HCT116 (cell line): ENCODE data around the gene MOB3A. TPM values are rescaled to one million over a fixed set of nuclear protein-coding genes. Genes with fewer than 3 reads are reported as not detected.

ENCODE experiments used
- ATAC-seq: fragments of 200-7000 bp; cut with Tn5 transposase; 2 replicates; pipeline ENCODE4 v1.9.1; 2020; ENCODE audit warnings: mild to moderate bottlenecking, moderate library complexity
- BruUV-seq: library from RNA; stranded (reverse); fragments of 400-500 nt; replicated peaks from 2 replicates; lab custom pipeline; 2021; lab: Mats Ljungman, UMichigan
- CTCF ChIA-PET: fragments of 300-600 bp; sonication (Branson Sonifier 250); formaldehyde crosslinking; loops from one replicate; lab custom pipeline; 2021; ENCODE audit warnings: antibody characterized with exemption; lab: Charles Lee
- POLR2A ChIA-PET: fragments of 300-600, 350-600 bp; sonication (Branson Sonifier 250); formaldehyde crosslinking; loops from one replicate; lab custom pipeline; 2021; ENCODE audit warnings: antibody characterized with exemption; lab: Charles Lee
- RAD21 ChIA-PET, 2 experiments: fragments of 300-600 bp; sonication (Branson Sonifier 250); formaldehyde crosslinking; loops; one replicate each; lab custom pipeline; 2023; ENCODE audit warnings: low total read pairs in 2 of 2; ENCODE audit not compliant: uncharacterized antibody in 2 of 2, unreplicated experiment in 2 of 2, low non-redundant PET in 1 of 2; lab: Charles Lee
- DNase-seq: peaks from one replicate; pipeline ENCODE4 v3.0.0-alpha.2; 2010; ENCODE audit warnings: low read depth, low spot score
- H2AFZ ChIP-seq: fragments of 200-600 bp; shearing (Covaris generic), sonication (generic); 2 replicates; pipeline ENCODE4 v1.6.1; 2017; ENCODE audit warnings: low read depth, mixed run types, mixed read lengths, antibody characterized with exemption, low read length; ENCODE audit not compliant: poor library complexity, severe bottlenecking
- H3K27ac ChIP-seq: 2 replicates; pipeline ENCODE4 v1.5.1; 2012; ENCODE audit warnings: low read depth, low read length
- H3K27me3 ChIP-seq: fragments of 200-600 bp; sonication (generic); 2 replicates; pipeline ENCODE4 v1.6.1; 2016; ENCODE audit warnings: mixed run types, low read length, mixed read lengths; ENCODE audit not compliant: insufficient read depth
- H3K36me3 ChIP-seq, 2 experiments: fragments of 200-500 bp in 1 of 2; fragments of 200-600 bp in 1 of 2; sonication (Bioruptor generic) in 1 of 2; sonication (generic) in 1 of 2; 2 replicates each; pipeline versions ENCODE4 v1.5.1 to v1.6.1; 2014 to 2016; ENCODE audit warnings: low read length in 2 of 2, inconsistent platforms in 1 of 2, mixed read lengths in 1 of 2, mixed run types in 1 of 2; ENCODE audit not compliant: insufficient read depth in 2 of 2, control insufficient read depth in 1 of 2
- H3K4me1 ChIP-seq, 2 experiments: fragments of 200-600 bp in 1 of 2; sonication (generic) in 1 of 2; 2 replicates each; pipeline versions ENCODE4 v1.5.1 to v1.6.1; 2012 to 2017; ENCODE audit warnings: low read length in 2 of 2, inconsistent platforms in 1 of 2, mild to moderate bottlenecking in 1 of 2, mixed read lengths in 1 of 2, mixed run types in 1 of 2, moderate library complexity in 1 of 2; ENCODE audit not compliant: insufficient read depth in 2 of 2, control insufficient read depth in 1 of 2
- H3K4me2 ChIP-seq: fragments of 200-600 bp; sonication (generic); 2 replicates; pipeline ENCODE4 v1.6.1; 2017; ENCODE audit warnings: mixed run types, low read length, mixed read lengths
- H3K4me3 ChIP-seq, 2 experiments: fragments of 200-600 bp in 1 of 2; sonication (generic) in 1 of 2; replicated peaks in 1 of 2; 2 replicates each; pipeline ENCODE4 v1.5.1; 2011 to 2016; ENCODE audit warnings: low read length in 2 of 2, control low read depth in 1 of 2, low read depth in 1 of 2, mild to moderate bottlenecking in 1 of 2, mixed read lengths in 1 of 2, mixed run types in 1 of 2
- H3K79me2 ChIP-seq: fragments of 200-600 bp; sonication (generic); 2 replicates; pipeline ENCODE4 v1.6.1; 2017; ENCODE audit warnings: mild to moderate bottlenecking, mixed run types, low read length, moderate library complexity, mixed read lengths; ENCODE audit not compliant: insufficient read depth
- H3K9ac ChIP-seq: fragments of 200-600 bp; sonication (generic); 2 replicates; pipeline ENCODE4 v1.6.1; 2016; ENCODE audit warnings: low read length, mixed read lengths
- H3K9me2 ChIP-seq: fragments of 200-600 bp; sonication (generic), shearing (Covaris generic); 2 replicates; pipeline ENCODE4 v1.6.1; 2017; ENCODE audit warnings: mixed run types, mild to moderate bottlenecking, moderate library complexity; ENCODE audit not compliant: insufficient read depth
- H3K9me3 ChIP-seq, 2 experiments: fragments of 200-500 bp in 1 of 2; fragments of 200-600 bp in 1 of 2; sonication (Bioruptor generic) in 1 of 2; sonication (generic) in 1 of 2; 2 replicates each; pipeline ENCODE4 v1.6.1; 2014 to 2017; ENCODE audit warnings: low read length in 2 of 2, mixed read lengths in 2 of 2, inconsistent platforms in 1 of 2, low read depth in 1 of 2, mild to moderate bottlenecking in 1 of 2, mixed run types in 1 of 2, moderate library complexity in 1 of 2; ENCODE audit not compliant: control insufficient read depth in 1 of 2, insufficient read depth in 1 of 2
- H4K20me1 ChIP-seq: fragments of 200-600 bp; sonication (generic), shearing (Covaris generic); 2 replicates; pipeline ENCODE4 v1.6.1; 2017; ENCODE audit warnings: mixed run types, mild to moderate bottlenecking, moderate library complexity; ENCODE audit not compliant: insufficient read depth
- ATF3 ChIP-seq: IDR thresholded peaks from 2 replicates; pipeline ENCODE4 v1.6.1; 2012
- CBX3 ChIP-seq: IDR thresholded peaks from 2 replicates; pipeline ENCODE4 v1.6.1; 2012; ENCODE audit warnings: low read depth
- CEBPB ChIP-seq: IDR thresholded peaks from 2 replicates; pipeline ENCODE4 v1.6.1; 2012; ENCODE audit warnings: low read depth
- CTCF ChIP-seq, 3 experiments: fragments of 200-600 bp in 1 of 3; sonication (generic) in 1 of 3; IDR thresholded peaks in 2 of 3; conservative IDR thresholded peaks in 1 of 3; 2 replicates each; pipeline ENCODE4 v1.5.1; 2012 to 2017; ENCODE audit warnings: low read depth in 2 of 3, low read length in 2 of 3, antibody characterized with exemption in 1 of 3, borderline replicate concordance in 1 of 3, control low read depth in 1 of 3, mild to moderate bottlenecking in 1 of 3, mixed read lengths in 1 of 3, mixed run types in 1 of 3, moderate library complexity in 1 of 3; ENCODE audit not compliant: insufficient read depth in 1 of 3
- EGR1 ChIP-seq: IDR thresholded peaks from 2 replicates; pipeline ENCODE4 v1.6.1; 2012; ENCODE audit warnings: low read depth
- EZH2 ChIP-seq: fragments of 200-600 bp; sonication (generic); IDR thresholded peaks from 2 replicates; pipeline ENCODE4 v1.6.1; 2017; ENCODE audit warnings: antibody characterized with exemption, mixed run types
- EZH2phosphoT487 ChIP-seq: fragments of 200-600 bp; IDR thresholded peaks from 2 replicates; pipeline ENCODE4 v1.6.1; 2018; ENCODE audit warnings: antibody characterized with exemption, borderline replicate concordance
- FOSL1 ChIP-seq: IDR thresholded peaks from 2 replicates; pipeline ENCODE4 v1.6.1; 2012; ENCODE audit warnings: low read depth
- POLR2A ChIP-seq: IDR thresholded peaks from 2 replicates; pipeline ENCODE4 v1.7.0; 2011; ENCODE audit warnings: borderline replicate concordance; ENCODE audit not compliant: insufficient read depth, insufficient read length; ENCODE audit errors: extremely low read depth
- POLR2AphosphoS5 ChIP-seq: IDR thresholded peaks from 2 replicates; pipeline ENCODE4 v1.6.1; 2011; ENCODE audit warnings: mild to moderate bottlenecking, low read depth, low read length, moderate library complexity
- TCF7L2 ChIP-seq: IDR thresholded peaks from 2 replicates; pipeline ENCODE4 v1.7.0; 2011; ENCODE audit warnings: borderline replicate concordance, inconsistent platforms; ENCODE audit not compliant: insufficient read depth, insufficient read length; ENCODE audit errors: extremely low read depth
- YY1 ChIP-seq: IDR thresholded peaks from 2 replicates; pipeline ENCODE4 v1.6.1; 2011; ENCODE audit warnings: low read length, low read depth, moderate library complexity, mild to moderate bottlenecking; ENCODE audit not compliant: insufficient replicate concordance; ENCODE audit errors: extremely low read depth
- ZBTB33 ChIP-seq: IDR thresholded peaks from 2 replicates; pipeline ENCODE4 v1.6.1; 2011; ENCODE audit warnings: mild to moderate bottlenecking, low read length, moderate library complexity; ENCODE audit not compliant: insufficient replicate concordance; ENCODE audit errors: extremely low read depth
- ZFX ChIP-seq: fragments of 450-650 bp; IDR thresholded peaks from 2 replicates; pipeline ENCODE4 v1.6.1; 2017
- intact Hi-C: fragments of 100-400 bp; cut with micrococcal nuclease; formaldehyde crosslinking; loops from 2 replicates; pipeline ENCODE4 v1.10.0; 2022
- total RNA-seq: library from RNA; stranded (reverse); gene quantifications from one replicate; pipeline ENCODE4 v1.2.1, GENCODE V29; 2021; ENCODE audit not compliant: unreplicated experiment

The MOB3A gene
- total RNA-seq, 1 experiment from 2014 or later, result 32.1 TPM

GRCh38 chr19:2142173-2142829 is 46.2 kb upstream of the MOB3A start:
- Histone ChIP-seq H3K9me3 (no peaks in the 10 kb centered on the region), H3K9me2 (no peaks in the 10 kb centered on the region), H2AFZ (no peak overlapping the region), H3K27me3 (no peaks in the 10 kb centered on the region), H3K27ac (no peak overlapping the region), H3K79me2 (peaks cover 93% of the 10 kb centered on the region), H3K4me2 (no peak overlapping the region), H3K36me3 (peaks cover 9 to 18% of the 10 kb centered on the region in 2 experiments; a peak in 3 of 4 replicates), H3K4me1 (no peaks in the 10 kb centered on the region), H3K4me3 (no peak overlapping the region), H4K20me1 (no peaks in the 10 kb centered on the region), H3K9ac (no peak overlapping the region)
- ChIA-PET RAD21 (no interaction called here), CTCF (no interaction called here), POLR2A (no interaction called here)
- intact Hi-C loops, result no loop called here
- no peak for DNase-seq
- ATAC-seq, result no peak
- no TSS peak for BruUV-seq
- no peak for TF ChIP-seq CTCF (IDR thresholded peaks at IDR 0.05 in 2 of 3, conservative IDR thresholded peaks at IDR 0.05 in 1 of 3; ENCODE audit: borderline replicate concordance in 1 of 3, insufficient read depth in 1 of 3, low read depth in 2 of 3, low read length in 2 of 3)
- no peak for TF ChIP-seq CEBPB
- TF ChIP-seq POLR2A, result no peak
- TF ChIP-seq EZH2phosphoT487, result no peak
- no peak for TF ChIP-seq FOSL1
- no peak for TF ChIP-seq ZFX
- no peak for TF ChIP-seq CBX3
- TF ChIP-seq YY1, result no peak
- no peak for TF ChIP-seq EGR1
- TF ChIP-seq TCF7L2, result no peak
- no peak for TF ChIP-seq POLR2AphosphoS5
- no peak for TF ChIP-seq ZBTB33
- TF ChIP-seq ATF3, result no peak
- TF ChIP-seq EZH2, result no peak
